Measurements from ENCODE around the gene TMEM89.

DNA sequence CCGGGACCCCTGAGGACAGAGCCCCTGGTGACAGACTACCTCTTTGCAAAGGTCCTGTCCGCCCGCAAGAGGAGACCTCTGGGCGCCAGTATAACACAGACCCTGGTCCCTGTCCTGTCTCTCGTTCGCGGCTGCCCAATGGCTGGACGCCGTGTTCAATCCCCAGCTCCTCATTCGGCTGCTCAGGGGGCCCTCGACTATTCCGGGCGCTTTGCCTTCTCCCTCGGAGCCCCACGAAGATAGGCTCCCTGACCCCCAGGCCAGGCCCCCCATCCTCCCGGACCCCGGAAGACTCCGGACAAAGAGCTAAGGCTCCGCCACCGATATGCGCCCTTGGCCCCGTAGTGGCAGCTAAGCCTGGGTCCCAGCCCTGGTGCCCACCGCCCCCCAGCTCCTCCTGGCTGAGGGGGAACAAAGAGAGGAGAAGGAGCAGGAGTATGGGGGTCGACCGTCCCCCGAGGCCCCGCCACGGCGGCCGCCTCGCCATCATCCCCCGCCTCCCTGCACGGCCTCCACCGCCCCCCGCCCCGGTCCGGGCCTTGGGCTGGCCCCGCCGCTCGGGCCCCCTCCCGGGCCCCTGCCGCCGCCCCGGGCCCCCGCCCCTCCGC, 40.7 kb upstream of the TMEM89 start:
- no peak for TF ChIP-seq EZH2 (IDR thresholded peaks at IDR 0.05)
- TF ChIP-seq POLR2AphosphoS5 (IDR thresholded peaks at IDR 0.05; ENCODE audit: borderline replicate concordance, low read depth, low read length): no peak

Data from SK-N-MC (cell line).